ENCODE results near the gene NFATC1. TPM values are rescaled to one million over a fixed set of nuclear protein-coding genes. Genes with fewer than 3 reads are reported as not detected.

Gene NFATC1
- total RNA-seq, 4 donors from 2014 or later, result 2.1 to 41.3 (median 7.6) TPM

DNA sequence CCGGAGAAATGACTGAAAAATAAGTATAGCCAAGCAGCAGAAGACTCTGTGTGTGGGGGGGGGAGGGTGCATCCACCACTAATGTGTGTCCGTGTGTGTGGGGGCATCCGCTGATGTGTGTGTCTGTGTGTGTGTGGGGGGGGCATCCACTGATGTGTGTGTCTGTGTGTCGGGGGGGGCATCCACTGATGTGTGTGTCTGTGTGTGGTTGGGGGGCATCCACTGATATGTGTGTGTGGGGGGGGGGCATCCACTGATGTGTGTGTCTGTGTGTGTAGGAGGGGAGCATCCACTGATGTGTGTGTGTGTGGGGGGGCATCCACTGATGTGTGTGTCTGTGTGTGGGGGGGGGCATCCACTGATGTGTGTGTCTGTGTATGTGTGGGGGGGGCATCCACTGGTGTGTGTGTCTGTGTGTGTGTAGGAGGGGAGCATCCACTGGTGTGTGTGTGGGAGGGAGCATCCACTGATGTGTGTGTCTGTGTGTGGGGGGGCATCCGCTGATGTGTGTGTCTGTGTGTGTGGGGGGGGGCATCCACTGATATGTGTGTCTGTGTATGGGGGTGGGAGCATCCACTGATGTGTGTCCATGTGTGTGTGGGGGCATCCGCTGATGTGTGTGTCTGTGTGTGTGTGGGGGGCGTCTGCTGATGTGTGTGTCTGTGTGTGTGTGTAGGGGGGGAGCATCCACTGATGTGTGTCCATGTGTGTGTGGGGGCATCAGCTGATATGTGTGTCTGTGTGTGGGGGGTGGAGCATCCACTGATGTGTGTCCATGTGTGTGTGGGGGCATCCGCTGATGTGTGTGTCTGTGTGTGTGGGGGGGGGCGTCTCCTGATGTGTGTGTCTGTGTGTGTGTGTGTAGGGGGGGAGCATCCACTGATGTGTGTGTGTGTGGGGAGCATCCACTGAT, 125.0 kb downstream of the NFATC1 start:
- H3K4me3 ChIP-seq, result peak overlapping the region in 1 of 4 donors; percentile 20
- no peaks in the 10 kb centered on the region for H3K9me3 ChIP-seq
- no peaks in the 10 kb centered on the region for H3K27me3 ChIP-seq
- H3K4me1 ChIP-seq, result peaks cover 0 to 29% (median 2%) of the 10 kb centered on the region in 4 donors
- peak overlapping the region in 1 of 4 donors; percentile 64 for H3K27ac ChIP-seq
- no peaks in the 10 kb centered on the region for H3K36me3 ChIP-seq
- peak in 2 of 3 donors; percentile 19 to 47 for DNase-seq
- TF ChIP-seq, protein P1, sequence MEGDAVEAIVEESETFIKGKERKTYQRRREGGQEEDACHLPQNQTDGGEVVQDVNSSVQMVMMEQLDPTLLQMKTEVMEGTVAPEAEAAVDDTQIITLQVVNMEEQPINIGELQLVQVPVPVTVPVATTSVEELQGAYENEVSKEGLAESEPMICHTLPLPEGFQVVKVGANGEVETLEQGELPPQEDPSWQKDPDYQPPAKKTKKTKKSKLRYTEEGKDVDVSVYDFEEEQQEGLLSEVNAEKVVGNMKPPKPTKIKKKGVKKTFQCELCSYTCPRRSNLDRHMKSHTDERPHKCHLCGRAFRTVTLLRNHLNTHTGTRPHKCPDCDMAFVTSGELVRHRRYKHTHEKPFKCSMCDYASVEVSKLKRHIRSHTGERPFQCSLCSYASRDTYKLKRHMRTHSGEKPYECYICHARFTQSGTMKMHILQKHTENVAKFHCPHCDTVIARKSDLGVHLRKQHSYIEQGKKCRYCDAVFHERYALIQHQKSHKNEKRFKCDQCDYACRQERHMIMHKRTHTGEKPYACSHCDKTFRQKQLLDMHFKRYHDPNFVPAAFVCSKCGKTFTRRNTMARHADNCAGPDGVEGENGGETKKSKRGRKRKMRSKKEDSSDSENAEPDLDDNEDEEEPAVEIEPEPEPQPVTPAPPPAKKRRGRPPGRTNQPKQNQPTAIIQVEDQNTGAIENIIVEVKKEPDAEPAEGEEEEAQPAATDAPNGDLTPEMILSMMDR (IDR thresholded peaks at IDR 0.05), result no peak
- no peak for TF ChIP-seq POLR2A (IDR thresholded peaks at IDR 0.05)

DNA sequence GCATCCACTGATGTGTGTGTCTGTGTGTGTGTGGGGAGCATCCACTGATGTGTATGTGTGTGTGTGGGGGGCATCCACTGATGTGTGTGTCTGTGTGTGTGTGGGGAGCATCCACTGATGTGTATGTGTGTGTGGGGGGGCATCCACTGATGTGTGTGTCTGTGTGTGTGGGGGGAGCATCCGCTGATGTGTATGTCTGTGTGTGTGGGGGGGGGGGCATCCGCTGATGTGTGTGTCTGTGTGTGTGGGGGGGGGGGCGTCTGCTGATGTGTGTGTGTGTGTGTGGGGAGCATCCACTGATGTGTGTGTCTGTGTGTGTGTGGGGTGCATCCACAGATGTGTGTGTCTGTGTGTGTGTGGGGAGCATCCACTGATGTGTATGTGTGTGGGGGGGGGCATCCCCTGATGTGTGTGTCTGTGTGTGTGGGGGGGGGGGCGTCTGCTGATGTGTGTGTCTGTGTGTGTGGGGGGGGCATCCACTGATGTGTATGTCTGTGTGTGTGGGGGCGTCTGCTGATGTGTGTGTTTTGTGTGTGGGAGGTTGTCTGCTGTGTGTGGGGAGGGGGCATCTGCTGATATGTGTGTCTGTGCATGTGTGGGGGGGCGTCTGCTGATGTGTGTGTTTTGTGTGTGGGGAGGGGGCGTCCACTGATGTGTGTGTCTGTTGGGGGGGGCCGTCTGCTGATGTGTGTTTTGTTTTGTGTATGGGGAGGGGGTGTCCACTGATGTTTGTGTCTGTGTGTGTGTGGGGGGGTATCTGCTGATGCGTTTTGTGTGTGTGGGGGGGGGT, 125.9 kb downstream of the NFATC1 start:
- no peaks in the 10 kb centered on the region for H3K36me3 ChIP-seq
- peak in 2 of 3 donors; percentile 15 to 18 for DNase-seq
- peak overlapping the region in 3 of 4 donors; percentile 75 to 91 (median 81) for H3K27ac ChIP-seq
- H3K4me3 ChIP-seq, result no peak overlapping the region
- H3K27me3 ChIP-seq, result no peaks in the 10 kb centered on the region
- TF ChIP-seq, protein P1 (IDR thresholded peaks at IDR 0.05), result no peak
- TF ChIP-seq POLR2A (IDR thresholded peaks at IDR 0.05), result no peak
- no peaks in the 10 kb centered on the region for H3K9me3 ChIP-seq
- H3K4me1 ChIP-seq, result peaks cover 0 to 29% (median 6%) of the 10 kb centered on the region in 4 donors

DNA sequence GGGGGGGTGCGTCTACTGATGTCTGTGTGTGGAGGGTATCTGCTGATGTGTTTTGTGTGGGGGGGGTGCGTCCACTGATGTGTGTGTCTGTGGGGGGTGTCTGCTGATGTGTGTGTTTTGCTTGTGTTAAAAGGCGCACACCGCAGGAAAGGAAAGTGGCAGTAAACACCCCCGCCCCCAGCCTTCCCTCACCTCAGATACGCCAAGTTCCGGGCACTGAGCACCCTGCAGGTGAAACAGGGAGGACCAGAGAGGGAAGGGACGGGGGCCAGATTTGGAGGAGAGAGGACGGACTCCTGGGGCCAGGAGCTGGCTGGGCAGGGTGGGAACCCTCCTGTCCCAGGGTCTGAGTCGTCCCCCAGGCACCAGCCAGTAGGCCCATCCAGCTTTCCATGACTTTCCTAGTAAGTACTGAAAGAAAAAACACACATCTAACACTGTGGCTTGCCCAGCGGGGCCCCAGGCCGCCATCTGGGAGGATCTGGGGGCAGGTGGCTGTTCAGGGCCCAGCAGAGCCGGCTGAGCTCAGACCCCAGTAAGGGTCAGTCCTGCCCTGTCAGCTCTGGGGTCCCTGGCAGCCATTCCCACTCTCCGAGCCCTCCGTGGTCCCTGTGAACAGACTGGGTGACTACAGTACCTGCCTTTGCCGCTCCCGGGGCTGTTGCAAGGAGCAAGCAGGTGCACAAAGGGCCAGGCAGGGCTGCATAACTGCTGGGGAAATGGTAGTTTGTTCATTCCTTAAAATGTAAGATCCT, 126.9 kb downstream of the NFATC1 start:
- peak overlapping the region; percentile 72 to 91 (median 78) for H3K27ac ChIP-seq
- DNase-seq, result peak; percentile 41 to 89 (median 86)

DNA sequence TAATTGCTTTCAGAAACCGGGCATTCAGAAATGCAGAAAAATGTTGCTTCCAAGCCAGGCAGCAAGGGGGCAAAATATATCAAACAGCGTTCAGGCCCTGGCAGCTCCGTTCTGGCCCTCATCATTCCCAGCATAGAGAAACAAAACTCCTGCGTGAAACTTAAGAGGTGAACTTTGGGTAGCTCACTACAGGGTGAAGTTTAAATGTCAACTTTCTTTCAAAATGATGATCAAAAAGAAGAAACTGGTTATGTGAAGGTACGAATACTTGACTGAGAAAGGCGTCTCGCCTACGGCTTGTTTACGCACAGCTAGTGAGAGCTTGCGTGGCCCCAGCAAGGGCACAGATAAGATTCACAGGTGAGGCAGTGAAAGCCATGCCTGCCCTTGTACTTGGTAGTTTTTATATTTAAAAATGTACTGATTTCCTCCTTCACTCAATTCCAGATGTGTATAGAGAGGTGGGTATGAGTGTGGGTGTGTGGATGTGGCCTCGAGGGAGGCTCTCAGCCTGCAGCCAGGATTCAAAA, 127.5 kb downstream of the NFATC1 start:
- Histone ChIP-seq H3K36me3 (peaks cover 0 to 8% (median 0%) of the 10 kb centered on the region in 3 donors), H3K4me3 (peak overlapping the region in 1 of 4 donors; percentile 41), H3K27ac (peak overlapping the region; percentile 72 to 91 (median 78)), H3K27me3 (no peaks in the 10 kb centered on the region), H3K4me1 (peaks cover 0 to 29% (median 7%) of the 10 kb centered on the region in 4 donors), H3K9me3 (no peaks in the 10 kb centered on the region)
- DNase-seq, result peak in 2 of 3 donors; percentile 60 to 65
- TF ChIP-seq, protein P1 (IDR thresholded peaks at IDR 0.05), result peak in 1 of 6 experiments; percentile 9
- no peak for TF ChIP-seq POLR2A (IDR thresholded peaks at IDR 0.05)

More for the DNA sequence above, 126.9 kb downstream of the NFATC1 start:
- TF ChIP-seq, protein P1 (IDR thresholded peaks at IDR 0.05), result no peak
- TF ChIP-seq POLR2A (IDR thresholded peaks at IDR 0.05), result no peak
- Histone ChIP-seq H3K9me3 (no peaks in the 10 kb centered on the region), H3K4me1 (peaks cover 0 to 29% (median 7%) of the 10 kb centered on the region in 4 donors), H3K27me3 (no peaks in the 10 kb centered on the region), H3K4me3 (peak overlapping the region in 2 of 4 donors; percentile 6 to 36), H3K36me3 (peaks cover 0 to 1% (median 0%) of the 10 kb centered on the region in 3 donors)
